Measurements from ENCODE around the gene FTO. TPM values are rescaled to one million over a fixed set of nuclear protein-coding genes. Genes with fewer than 3 reads are reported as not detected.

FTO gene
- total RNA-seq, 1 donor from 2014 or later, result 50.2 TPM

GRCh38 chr16:54048586-54049495 lies 344.9 kb downstream of the FTO start:
- Histone ChIP-seq H3K36me3 (peaks cover 0 to 5% of the 10 kb centered on the region in 2 donors), H3K4me3 (no peak overlapping the region), H3K27me3 (no peaks in the 10 kb centered on the region), H3K27ac (no peak overlapping the region), H3K9me3 (no peaks in the 10 kb centered on the region), H3K4me1 (no peaks in the 10 kb centered on the region)
- no peak for TF ChIP-seq CTCF (IDR thresholded peaks at IDR 0.05)
- DNase-seq (ENCODE audit: low spot score in 2 of 2), result no peak
- intact Hi-C loops (cut with DNase I), result no loop called here

- intact Hi-C loops (cut with DNase I), result no loop called here
- Histone ChIP-seq H3K27ac (no peak overlapping the region), H3K4me1 (no peaks in the 10 kb centered on the region), H3K27me3 (no peaks in the 10 kb centered on the region), H3K36me3 (peaks cover 0 to 5% of the 10 kb centered on the region in 2 donors), H3K4me3 (no peak overlapping the region), H3K9me3 (no peaks in the 10 kb centered on the region)
- DNase-seq (ENCODE audit: low spot score in 2 of 2), result no peak
- no peak for TF ChIP-seq CTCF (IDR thresholded peaks at IDR 0.05)
Observed at GRCh38 chr16:54049591-54050458, 345.9 kb downstream of the FTO start.

- Histone ChIP-seq H3K9me3 (no peaks in the 10 kb centered on the region), H3K27ac (no peak overlapping the region), H3K27me3 (no peaks in the 10 kb centered on the region), H3K36me3 (peaks cover 0 to 5% of the 10 kb centered on the region in 2 donors), H3K4me1 (no peaks in the 10 kb centered on the region), H3K4me3 (no peak overlapping the region)
- TF ChIP-seq CTCF (IDR thresholded peaks at IDR 0.05), result no peak
- intact Hi-C loops (cut with DNase I), result no loop called here
- DNase-seq (ENCODE audit: low spot score in 2 of 2), result no peak
Observed at GRCh38 chr16:54050459-54051210, 346.7 kb downstream of the FTO start.

GRCh38 chr16:54051821-54052220 lies 347.9 kb downstream of the FTO start:
- no peak overlapping the region for H3K4me3 ChIP-seq
- H3K27ac ChIP-seq, result no peak overlapping the region
- no peaks in the 10 kb centered on the region for H3K9me3 ChIP-seq
- H3K36me3 ChIP-seq, result peaks cover 0 to 5% of the 10 kb centered on the region in 2 donors
- DNase-seq (ENCODE audit: low spot score in 2 of 2), result no peak
- intact Hi-C loops (cut with DNase I), result no loop called here
- no peaks in the 10 kb centered on the region for H3K27me3 ChIP-seq
- TF ChIP-seq CTCF (IDR thresholded peaks at IDR 0.05), result no peak
- H3K4me1 ChIP-seq, result no peaks in the 10 kb centered on the region

GRCh38 chr16:54052271-54052670 lies 348.3 kb downstream of the FTO start:
- no peak for TF ChIP-seq CTCF (IDR thresholded peaks at IDR 0.05)
- Histone ChIP-seq H3K27ac (no peak overlapping the region), H3K4me1 (no peaks in the 10 kb centered on the region), H3K36me3 (peaks cover 0 to 5% of the 10 kb centered on the region in 2 donors), H3K4me3 (no peak overlapping the region), H3K9me3 (no peaks in the 10 kb centered on the region), H3K27me3 (no peaks in the 10 kb centered on the region)
- intact Hi-C loops (cut with DNase I), result no loop called here
- no peak for DNase-seq (ENCODE audit: low spot score in 2 of 2)
